ENCODE data around the gene POU2F1. TPM values are rescaled to one million over a fixed set of nuclear protein-coding genes. Genes with fewer than 3 reads are reported as not detected.

The POU2F1 gene
- polyA plus RNA-seq, 1 donor: 6.1 TPM

GRCh38 chr1:167371030-167371429 is 150.3 kb downstream of the POU2F1 start:
- DNase-seq: no peak

- peak; percentile 15 for DNase-seq
These were observed 152.7 kb downstream of the POU2F1 start for GRCh38 chr1:167373398-167373797.

- no peak for DNase-seq
These were observed 153.3 kb downstream of the POU2F1 start for GRCh38 chr1:167373986-167374385.

- DNase-seq: no peak
These were observed 155.3 kb downstream of the POU2F1 start for GRCh38 chr1:167375949-167376348.

DNA sequence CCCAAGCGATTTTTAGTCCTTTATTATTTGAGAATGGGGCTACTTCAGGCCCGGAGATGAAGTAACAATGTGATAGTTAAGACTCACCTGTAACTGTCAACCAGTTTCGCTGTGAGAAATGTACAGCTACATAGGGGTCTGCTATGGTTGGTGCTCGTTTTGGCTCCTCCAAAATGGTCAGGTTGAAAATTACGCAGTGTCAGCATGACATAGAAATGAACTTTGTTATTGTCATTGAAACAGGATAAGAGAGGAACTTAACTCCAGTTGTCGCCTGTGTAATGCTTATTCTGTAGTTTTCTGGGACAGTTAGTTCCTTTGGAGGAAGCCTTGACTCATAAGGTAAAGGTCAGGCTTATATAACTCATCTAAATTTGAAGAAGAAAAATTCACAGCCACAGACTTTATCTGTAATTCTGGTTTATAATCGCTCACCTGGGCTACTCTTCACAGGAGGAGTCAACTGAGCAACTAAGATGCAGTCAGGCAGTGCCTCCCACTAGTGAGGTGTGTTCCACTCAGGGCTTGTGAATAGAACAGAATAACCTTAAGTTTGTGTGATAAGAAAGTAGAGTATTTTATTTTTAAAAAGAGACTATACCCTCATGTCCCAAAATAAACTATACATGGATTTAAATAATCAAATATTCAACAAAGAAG is 166.7 kb downstream of the POU2F1 start:
- DNase-seq: no peak

GRCh38 chr1:167388976-167389375 is 168.3 kb downstream of the POU2F1 start:
- no peak for DNase-seq

DNA sequence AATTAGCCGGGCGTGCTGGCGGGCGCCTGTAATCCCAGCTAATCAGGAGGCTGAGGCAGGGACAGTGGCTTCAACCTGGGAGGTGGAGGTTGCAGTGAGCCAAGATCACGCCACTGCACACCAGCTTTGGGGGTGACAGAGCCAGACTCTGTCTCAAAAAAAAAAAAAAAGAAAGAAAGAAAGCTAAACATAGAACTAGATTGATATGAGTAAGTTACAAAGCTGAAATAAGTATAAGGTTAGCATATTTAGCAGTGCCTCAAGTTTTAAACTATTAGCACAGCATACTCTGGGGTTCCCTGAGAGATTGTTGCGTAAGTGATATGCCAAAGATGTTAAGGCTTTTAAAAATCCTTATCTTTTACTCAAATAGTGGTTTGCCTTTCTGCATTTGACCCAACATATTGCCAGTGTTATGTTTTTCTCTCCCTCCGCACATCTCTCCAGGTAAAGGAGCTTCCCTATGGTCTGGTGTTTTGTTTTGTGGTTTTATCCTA is 171.6 kb downstream of the POU2F1 start:
- no peak for DNase-seq

DNA sequence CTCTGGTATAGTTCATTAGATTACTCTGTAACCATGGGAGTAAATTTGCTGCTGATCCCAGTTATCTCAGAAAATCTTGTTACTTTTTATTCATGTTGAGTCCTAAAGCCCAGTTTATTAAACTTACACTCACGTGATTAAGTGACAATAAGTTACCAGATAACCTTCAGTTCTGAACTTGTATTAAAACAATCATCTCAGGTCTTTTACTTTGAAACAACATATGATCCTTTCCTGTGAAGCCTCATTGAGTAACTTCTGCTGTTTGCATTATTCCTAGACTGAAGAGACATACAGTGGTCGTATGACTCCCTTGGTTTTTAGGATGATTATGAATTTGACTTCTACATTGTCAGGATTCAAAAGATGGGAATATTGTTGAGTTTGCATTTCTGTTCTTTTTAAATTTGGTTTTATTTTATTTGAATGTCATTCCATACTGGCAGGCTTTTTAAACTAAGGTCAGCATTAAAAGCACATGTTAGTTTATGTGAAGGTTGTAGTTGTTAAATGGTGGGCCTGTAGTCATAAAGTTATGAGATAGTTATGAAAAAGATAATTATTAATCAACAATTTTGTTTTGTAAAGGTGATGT is 179.8 kb downstream of the POU2F1 start:
- DNase-seq: no peak

DNA sequence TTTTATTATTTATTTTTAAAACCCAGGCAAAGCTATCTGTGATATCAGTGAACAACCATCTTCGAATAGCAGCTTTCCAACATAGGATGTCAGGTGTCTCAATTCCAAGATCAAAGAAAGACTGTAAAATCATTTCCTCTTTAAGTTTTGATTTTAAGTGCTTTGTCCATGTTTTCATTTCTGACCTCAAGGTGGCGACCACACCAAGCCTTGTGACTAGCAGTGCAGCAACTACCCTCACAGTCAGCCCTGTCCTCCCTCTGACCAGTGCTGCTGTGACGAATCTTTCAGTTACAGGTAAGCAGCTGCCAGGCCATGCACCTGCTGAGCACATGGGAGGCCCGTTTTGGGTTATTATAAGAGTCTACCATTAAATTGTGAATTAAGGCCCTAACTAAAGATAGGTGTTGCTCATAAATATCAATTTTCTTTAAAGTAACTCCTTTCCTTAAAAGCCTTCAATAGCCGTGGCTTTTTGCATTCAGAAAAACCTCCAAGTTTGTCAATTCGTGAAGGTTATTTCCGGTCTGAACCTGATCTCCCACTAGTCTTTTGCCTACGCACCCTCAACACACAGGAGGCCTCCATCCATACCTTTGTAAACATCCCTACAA is 180.7 kb downstream of the POU2F1 start:
- peak; percentile 31 for DNase-seq

DNA sequence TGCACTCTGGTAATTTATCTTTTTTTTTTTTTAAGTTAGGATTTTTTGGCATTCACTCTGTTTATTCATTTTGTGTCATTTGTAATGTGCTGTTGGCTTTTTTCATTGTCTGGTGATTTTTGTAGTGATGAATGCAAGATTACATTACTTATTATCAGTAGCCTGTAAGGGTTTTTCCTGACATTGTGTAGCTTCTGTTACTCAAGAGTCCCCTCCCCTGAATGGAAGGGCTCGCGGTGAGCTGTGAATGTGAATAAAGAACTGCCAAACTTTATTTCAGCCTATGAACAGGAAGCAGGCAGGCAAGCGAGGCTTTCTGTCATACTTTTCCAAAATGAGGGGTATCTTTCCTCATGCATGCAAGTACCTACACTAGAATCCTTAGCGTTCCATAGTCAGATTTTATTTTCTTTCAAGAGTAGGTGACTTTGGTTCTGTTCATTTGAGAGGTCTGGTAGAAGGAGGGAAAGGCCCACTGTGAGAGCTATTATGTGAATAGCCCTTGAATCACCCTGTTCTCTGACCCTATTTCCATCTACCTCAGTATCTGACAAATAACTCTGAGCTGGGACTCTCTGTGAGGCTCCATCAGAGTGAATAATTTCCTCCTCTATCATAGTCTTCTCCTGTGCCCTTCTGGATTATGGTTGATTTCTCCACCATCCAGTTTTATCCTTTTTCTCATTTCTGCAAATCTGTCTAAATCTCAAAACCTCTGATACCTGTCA is 183.6 kb downstream of the POU2F1 start:
- no peak for DNase-seq

DNA sequence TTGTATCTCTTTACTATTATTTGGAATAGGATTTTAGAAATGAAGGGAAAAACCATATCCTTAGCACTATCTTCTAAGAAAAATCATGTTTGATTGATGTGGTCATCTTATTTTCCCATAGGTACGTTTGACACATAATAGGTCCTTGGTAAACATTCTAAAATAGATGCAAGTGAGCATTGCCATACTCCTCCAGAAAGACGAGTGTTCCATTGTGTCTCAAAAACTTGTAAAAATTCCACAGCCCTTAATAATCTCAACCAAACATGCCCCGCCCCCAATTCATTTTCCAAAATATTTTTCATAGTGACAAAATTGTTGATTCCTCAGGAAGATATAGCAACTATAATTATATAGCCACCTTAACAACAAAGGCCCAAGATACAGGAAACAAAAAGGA is 184.2 kb downstream of the POU2F1 start:
- DNase-seq: no peak

GRCh38 chr1:167408355-167408754 is 187.7 kb downstream of the POU2F1 start:
- DNase-seq: no peak

GRCh38 chr1:167409183-167409582 is 188.5 kb downstream of the POU2F1 start:
- no peak for DNase-seq

- DNase-seq: no peak
These were observed 191.4 kb downstream of the POU2F1 start for GRCh38 chr1:167412072-167412471.

DNA sequence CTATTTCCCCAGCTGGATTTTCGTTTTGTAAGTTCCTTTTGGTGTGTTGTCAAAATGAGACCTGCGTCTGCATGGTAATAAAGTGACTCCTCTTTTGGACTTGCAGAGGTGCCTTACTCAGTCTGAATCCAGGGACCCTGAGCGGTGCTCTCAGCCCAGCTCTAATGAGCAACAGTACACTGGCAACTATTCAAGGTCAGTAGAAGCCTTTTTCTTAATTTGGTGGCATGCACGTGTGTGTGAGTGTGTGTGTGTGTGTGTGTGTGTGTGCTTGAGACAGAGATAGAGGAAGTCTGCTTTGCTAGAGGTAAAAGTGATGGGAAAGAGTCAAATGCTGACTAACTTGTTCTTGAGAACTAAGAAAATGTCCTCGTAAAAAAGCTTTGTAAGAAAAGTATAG is 192.2 kb downstream of the POU2F1 start:
- no peak for DNase-seq

DNA sequence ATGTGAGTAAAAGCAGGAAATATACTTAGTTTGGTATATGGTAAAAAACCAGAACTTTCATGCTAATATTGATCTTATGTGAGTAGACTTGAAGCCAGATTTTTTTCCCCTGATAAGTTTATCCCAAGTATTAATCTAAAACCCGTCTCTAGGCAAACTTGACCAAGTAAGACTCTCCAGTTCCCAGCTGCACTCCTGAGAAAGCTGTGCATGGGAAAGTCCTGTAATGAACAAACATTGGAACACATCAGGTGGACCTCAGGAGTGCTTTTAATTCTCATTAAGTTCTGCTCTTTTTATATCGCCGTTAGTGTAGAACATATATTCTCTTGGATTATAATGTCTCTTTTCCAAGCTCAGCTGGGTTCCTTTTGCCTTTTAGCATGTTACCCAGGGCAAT is 192.6 kb downstream of the POU2F1 start:
- no peak for DNase-seq

DNA sequence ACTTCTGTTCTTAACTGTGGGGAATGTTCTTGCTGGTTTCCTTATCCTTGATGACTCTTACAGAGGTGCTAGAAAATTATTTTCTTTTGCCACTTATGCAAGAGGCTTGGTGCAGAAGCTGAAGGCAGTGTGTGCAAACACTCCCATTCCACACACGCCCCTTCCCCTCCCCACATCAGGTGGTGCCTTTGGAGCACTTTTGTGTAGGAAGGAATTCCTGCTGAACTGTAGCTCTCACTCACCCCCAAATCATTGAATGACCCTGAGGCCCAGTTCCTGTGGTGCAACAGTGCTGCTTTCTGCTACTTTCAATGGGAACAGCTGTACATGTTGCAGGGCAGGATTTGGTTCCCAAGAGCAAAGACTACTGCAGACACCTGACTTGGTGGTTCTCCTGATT is 195.8 kb downstream of the POU2F1 start:
- DNase-seq: no peak

DNA sequence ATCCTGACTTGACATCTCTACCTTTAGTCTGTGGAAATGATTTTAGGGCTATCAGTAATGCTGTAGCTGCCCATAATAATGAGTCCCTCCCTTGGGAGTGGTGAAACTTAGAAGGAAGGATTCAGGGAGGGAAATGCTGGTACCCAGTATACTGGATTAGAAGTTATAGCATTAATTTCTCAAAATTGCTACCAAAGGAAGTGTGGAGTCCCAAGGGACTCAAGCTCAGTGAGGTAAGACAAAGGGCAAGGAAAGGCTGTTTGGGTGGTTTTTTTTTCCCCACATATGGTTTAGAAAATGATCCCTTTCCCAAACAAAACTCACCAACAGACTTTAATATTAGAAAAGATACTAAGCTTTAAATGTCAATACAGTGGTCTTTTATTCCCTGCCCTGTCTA is 197.7 kb downstream of the POU2F1 start:
- DNase-seq: no peak

GRCh38 chr1:167419245-167419644 is 198.6 kb downstream of the POU2F1 start:
- no peak for DNase-seq

GRCh38 chr1:167420510-167420909 is 199.8 kb downstream of the POU2F1 start:
- DNase-seq: no peak

DNA sequence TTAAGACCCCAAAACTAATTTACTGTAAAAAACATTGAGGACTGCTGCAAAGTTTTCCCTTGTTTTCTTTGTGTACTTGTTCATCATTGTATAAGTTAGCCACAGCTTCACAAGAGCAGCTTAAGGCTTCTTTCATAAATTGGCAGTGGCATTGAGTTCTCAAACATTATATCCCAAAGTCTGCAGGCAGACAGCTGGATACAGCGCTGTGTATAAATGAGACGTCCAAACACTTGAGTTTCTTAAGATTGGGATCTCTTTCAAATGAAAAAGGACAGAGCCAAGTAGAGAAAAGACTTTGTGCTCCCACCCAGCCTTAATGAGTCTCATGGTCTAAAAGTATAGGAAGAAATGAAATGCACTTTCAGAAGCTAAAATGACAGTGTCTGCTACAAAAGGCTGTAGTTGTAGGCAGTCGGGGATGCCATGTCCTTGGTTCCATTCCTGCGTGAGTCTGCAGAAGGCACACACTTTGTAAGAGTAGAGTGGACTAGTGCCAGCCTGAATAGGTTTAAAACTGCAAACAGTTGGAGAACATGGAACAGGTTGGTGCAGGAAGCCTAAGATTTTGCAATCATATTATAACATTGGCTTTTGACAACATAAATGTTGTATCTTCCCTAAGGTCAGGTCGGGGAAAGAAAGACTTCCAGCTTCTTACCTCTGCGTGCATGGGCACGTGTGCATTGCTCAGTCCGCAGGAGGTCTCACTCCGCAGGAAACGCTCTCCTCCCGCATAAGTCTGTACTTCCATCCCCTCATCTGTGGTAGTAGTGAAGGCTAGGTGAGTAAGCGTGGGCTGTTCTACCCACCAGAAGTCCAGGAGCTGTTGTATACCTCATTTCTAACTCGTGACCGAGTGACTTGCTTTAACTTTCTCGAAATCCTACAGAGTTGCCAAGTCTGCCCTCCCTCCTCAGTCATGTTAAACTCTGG is 203.3 kb downstream of the POU2F1 start:
- no peak for DNase-seq

- DNase-seq: no peak
These were observed 204.8 kb downstream of the POU2F1 start for GRCh38 chr1:167425482-167425881.
